Neural progenitor cell (in vitro differentiated cells): ENCODE results near the gene MTFR1L. TPM values are rescaled to one million over a fixed set of nuclear protein-coding genes. Genes with fewer than 3 reads are reported as not detected.

ENCODE experiments used
- DNase-seq: peaks from one replicate; pipeline ENCODE4 v3.0.0-alpha.2; 2016; ENCODE audit warnings: low spot score
- H2AFZ ChIP-seq: fragments of 200-600 bp; sonication (generic); replicated peaks from 2 replicates; pipeline ENCODE4 v1.6.1; 2016; ENCODE audit warnings: antibody characterized with exemption
- H3F3A ChIP-seq: fragments of 200-600 bp; sonication (generic); 2 replicates; pipeline ENCODE4 v1.6.1; 2016; ENCODE audit warnings: antibody characterized with exemption, low read depth
- H3K27ac ChIP-seq: fragments of 200-600 bp; sonication (generic); 2 replicates; pipeline ENCODE4 v1.5.1; 2016; ENCODE audit warnings: mild to moderate bottlenecking
- H3K27me3 ChIP-seq: fragments of 200-600 bp; sonication (generic); 2 replicates; pipeline ENCODE4 v1.6.1; 2016; ENCODE audit warnings: mild to moderate bottlenecking, moderate library complexity
- H3K36me3 ChIP-seq: fragments of 200-600 bp; sonication (generic); 2 replicates; pipeline ENCODE4 v1.5.1; 2016
- H3K4me1 ChIP-seq: fragments of 200-600 bp; sonication (generic); 2 replicates; pipeline ENCODE4 v1.6.1; 2016; ENCODE audit warnings: mixed run types
- H3K4me2 ChIP-seq: fragments of 200-600 bp; sonication (generic); 2 replicates; pipeline ENCODE4 v1.6.1; 2016
- H3K4me3 ChIP-seq: fragments of 200-600 bp; sonication (generic); 2 replicates; pipeline ENCODE4 v1.5.1; 2016
- H3K79me2 ChIP-seq: fragments of 200-600 bp; sonication (generic); 2 replicates; pipeline ENCODE4 v1.6.1; 2016; ENCODE audit warnings: low read depth
- H3K9ac ChIP-seq: fragments of 200-600 bp; sonication (generic); 2 replicates; pipeline ENCODE4 v1.6.1; 2016
- H3K9me3 ChIP-seq: fragments of 200-600 bp; sonication (generic); 2 replicates; pipeline ENCODE4 v1.5.1; 2016; ENCODE audit warnings: low read depth
- H4K20me1 ChIP-seq: fragments of 200-600 bp; sonication (generic); 2 replicates; pipeline ENCODE4 v1.6.1; 2016; ENCODE audit warnings: low read depth
- H3K27ac Mint-ChIP-seq: 3 replicates; pipeline ENCODE4 v1.8.0; 2021; ENCODE audit warnings: mixed read lengths
- H3K27me3 Mint-ChIP-seq: 2 replicates; pipeline ENCODE4 v1.8.0; 2022; ENCODE audit warnings: low read depth, mild to moderate bottlenecking, inconsistent platforms, moderate library complexity, mixed read lengths; ENCODE audit not compliant: insufficient read depth
- H3K36me3 Mint-ChIP-seq: 3 replicates; pipeline ENCODE4 v1.8.0; 2021; ENCODE audit warnings: mixed read lengths
- H3K4me1 Mint-ChIP-seq: 3 replicates; pipeline ENCODE4 v1.8.0; 2021; ENCODE audit warnings: mixed read lengths
- H3K4me3 Mint-ChIP-seq: 3 replicates; pipeline ENCODE4 v1.8.0; 2021; ENCODE audit warnings: mild to moderate bottlenecking, moderate library complexity, mixed read lengths
- H3K9me3 Mint-ChIP-seq: 3 replicates; pipeline ENCODE4 v1.8.0; 2020; ENCODE audit warnings: mixed read lengths
- CTCF ChIP-seq: fragments of 200-600 bp; sonication (generic); IDR thresholded peaks from 2 replicates; pipeline ENCODE4 v1.5.1; 2017; ENCODE audit warnings: antibody characterized with exemption, mild to moderate bottlenecking
- EZH2 ChIP-seq: fragments of 200-600 bp; sonication (generic); IDR thresholded peaks from 2 replicates; pipeline ENCODE4 v1.6.1; 2017; ENCODE audit warnings: antibody characterized with exemption, mild to moderate bottlenecking, moderate library complexity
- EZH2phosphoT487 ChIP-seq: fragments of 200-600 bp; sonication (generic); IDR thresholded peaks from 2 replicates; pipeline ENCODE4 v1.6.1; 2017; ENCODE audit warnings: antibody characterized with exemption
- total RNA-seq: library from RNA; depleted of rRNA; stranded (reverse); fragments of >200 nt; gene quantifications from 2 replicates; pipeline ENCODE4 v1.2.3, GENCODE V29; 2015; ENCODE audit warnings: low replicate concordance

Gene MTFR1L
- total RNA-seq, 1 donor from 2014 or later, result 20.7 TPM

- no peaks in the 10 kb centered on the region for H3K36me3 Mint-ChIP-seq
- peak within 1 kb of the TSS; percentile 88 for H3K4me3 Mint-ChIP-seq
- peak within 1 kb of the TSS; percentile 70 for H3K4me3 ChIP-seq
- H2AFZ ChIP-seq, result no peak within 1 kb of the TSS
- peaks cover 57% of the 10 kb centered on the region for H3K4me1 Mint-ChIP-seq
- peaks cover 5% of the 10 kb centered on the region for H3K27me3 ChIP-seq
- H3K79me2 ChIP-seq, result peaks cover 31% of the 10 kb centered on the region
- DNase-seq, result peak; percentile 90
- H3K36me3 ChIP-seq, result no peaks in the 10 kb centered on the region
- peak within 1 kb of the TSS; percentile 92 for H3K4me2 ChIP-seq
- no peaks in the 10 kb centered on the region for H3K9me3 Mint-ChIP-seq
- H3K9me3 ChIP-seq, result no peaks in the 10 kb centered on the region
- peak within 1 kb of the TSS; percentile 42 for H3K9ac ChIP-seq
- H3K27ac Mint-ChIP-seq, result peak within 1 kb of the TSS; percentile 68
- H4K20me1 ChIP-seq, result peaks cover 28% of the 10 kb centered on the region
- H3K27me3 Mint-ChIP-seq, result peaks cover 17% of the 10 kb centered on the region
- H3K27ac ChIP-seq, result no peak within 1 kb of the TSS
- peaks cover 30% of the 10 kb centered on the region for H3F3A ChIP-seq
- TF ChIP-seq EZH2phosphoT487, result no peak
- peaks cover 38% of the 10 kb centered on the region for H3K4me1 ChIP-seq
Measured at GRCh38 chr1:25799935-25800702, 19.6 kb upstream of the MTFR1L start, which contains the start of gene SELENON. TSS of gene SELENON (plus strand) at chr1:25800193. CDS start at chr1:25800231, 38 bp downstream.

- H3K4me1 ChIP-seq, result peaks cover 38% of the 10 kb centered on the region
- H3K27ac ChIP-seq, result no peak overlapping the region
- H3K79me2 ChIP-seq, result peaks cover 31% of the 10 kb centered on the region
- H3K9ac ChIP-seq, result peak overlapping the region; percentile 42
- peaks cover 63% of the 10 kb centered on the region for H3K4me1 Mint-ChIP-seq
- H3K4me2 ChIP-seq, result peak overlapping the region; percentile 92
- peaks cover 28% of the 10 kb centered on the region for H4K20me1 ChIP-seq
- no peak for TF ChIP-seq EZH2
- no peak for TF ChIP-seq EZH2phosphoT487
- no peak for TF ChIP-seq CTCF
- no peaks in the 10 kb centered on the region for H3K9me3 Mint-ChIP-seq
- no peak overlapping the region for H2AFZ ChIP-seq
- peak overlapping the region; percentile 70 for H3K4me3 ChIP-seq
- peaks cover 5% of the 10 kb centered on the region for H3K27me3 ChIP-seq
- H3K4me3 Mint-ChIP-seq, result peak overlapping the region; percentile 88
- H3K27ac Mint-ChIP-seq, result no peak overlapping the region
- no peaks in the 10 kb centered on the region for H3K36me3 ChIP-seq
- H3K36me3 Mint-ChIP-seq, result peaks cover 3% of the 10 kb centered on the region
- no peak for DNase-seq
- no peaks in the 10 kb centered on the region for H3K9me3 ChIP-seq
- peaks cover 30% of the 10 kb centered on the region for H3F3A ChIP-seq
- peaks cover 20% of the 10 kb centered on the region for H3K27me3 Mint-ChIP-seq
Measured at GRCh38 chr1:25800703-25801377, 18.9 kb upstream of the MTFR1L start.

- Histone ChIP-seq H3K4me3 (no peak overlapping the region), H3K9me3 (no peaks in the 10 kb centered on the region), H3K79me2 (peaks cover 31% of the 10 kb centered on the region), H3K36me3 (no peaks in the 10 kb centered on the region), H3K27ac (no peak overlapping the region), H3K27me3 (peaks cover 5% of the 10 kb centered on the region), H2AFZ (no peak overlapping the region), H3K4me1 (peaks cover 33% of the 10 kb centered on the region), H3K4me2 (peak overlapping the region; percentile 51), H3F3A (peaks cover 26% of the 10 kb centered on the region), H4K20me1 (peaks cover 33% of the 10 kb centered on the region), H3K9ac (no peak overlapping the region)
- H3K4me1 Mint-ChIP-seq, result peaks cover 53% of the 10 kb centered on the region
- no peak overlapping the region for H3K27ac Mint-ChIP-seq
- H3K4me3 Mint-ChIP-seq, result peak overlapping the region; percentile 0
- TF ChIP-seq CTCF (no peak), EZH2phosphoT487 (no peak), EZH2 (no peak)
- peaks cover 15% of the 10 kb centered on the region for H3K27me3 Mint-ChIP-seq
- peaks cover 6% of the 10 kb centered on the region for H3K36me3 Mint-ChIP-seq
- no peaks in the 10 kb centered on the region for H3K9me3 Mint-ChIP-seq
- DNase-seq, result no peak
Measured at GRCh38 chr1:25802915-25803314, 16.8 kb upstream of the MTFR1L start.
